ENCODE results near the gene TECPR1.

Gene TECPR1

GRCh38 chr7:98193474-98194180, 58.4 kb downstream of the TECPR1 start:
- Histone ChIP-seq H3K36me3 (peaks cover 49 to 84% (median 66%) of the 10 kb centered on the region in 3 donors), H3K4me3 (no peak overlapping the region), H3K27ac (no peak overlapping the region), H3K4me1 (no peaks in the 10 kb centered on the region), H3K9me3 (peaks cover 0 to 5% (median 4%) of the 10 kb centered on the region in 3 donors), H3K27me3 (no peaks in the 10 kb centered on the region)
- DNase-seq = no peak
- no peak for TF ChIP-seq CTCF (IDR thresholded peaks at IDR 0.05)
- intact Hi-C loops (cut with DNase I; ENCODE audit: low total_unique reads) = no loop called here

DNA sequence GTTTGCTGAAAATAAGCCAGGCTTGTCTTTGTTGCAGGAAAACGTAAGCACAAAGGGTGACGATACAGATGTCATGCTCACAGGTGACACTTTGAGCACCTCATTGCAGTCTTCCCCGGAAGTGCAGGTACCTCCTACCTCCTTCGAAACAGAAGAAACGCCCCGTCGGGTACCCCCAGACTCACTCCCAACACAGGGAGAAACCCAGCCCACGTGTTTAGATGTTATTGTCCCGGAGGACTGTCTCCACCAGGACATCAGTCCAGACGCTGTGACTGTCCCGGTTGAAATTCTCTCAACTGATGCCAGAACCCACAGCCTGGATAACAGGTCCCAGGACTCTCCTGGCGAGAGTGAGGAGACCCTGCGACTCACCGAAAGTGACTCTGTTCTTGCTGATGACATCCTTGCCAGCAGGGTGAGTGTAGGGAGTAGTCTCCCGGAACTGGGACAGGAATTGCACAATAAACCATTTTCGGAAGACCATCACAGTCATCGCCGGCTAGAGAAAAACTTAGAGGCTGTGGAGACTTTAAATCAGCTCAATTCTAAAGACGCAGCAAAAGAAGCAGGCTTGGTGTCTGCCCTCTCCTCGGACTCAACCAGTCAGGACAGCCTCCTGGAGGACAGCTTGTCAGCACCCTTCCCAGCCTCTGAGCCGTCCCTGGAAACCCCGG, 59.1 kb downstream of the TECPR1 start:
- TF ChIP-seq CTCF (IDR thresholded peaks at IDR 0.05) = no peak
- Histone ChIP-seq H3K9me3 (no peaks in the 10 kb centered on the region), H3K36me3 (peaks cover 49 to 84% (median 61%) of the 10 kb centered on the region in 3 donors), H3K27ac (no peak overlapping the region), H3K4me3 (no peak overlapping the region), H3K27me3 (no peaks in the 10 kb centered on the region), H3K4me1 (no peaks in the 10 kb centered on the region)
- no peak for DNase-seq
- intact Hi-C loops (cut with DNase I; ENCODE audit: low total_unique reads) = no loop called here

DNA sequence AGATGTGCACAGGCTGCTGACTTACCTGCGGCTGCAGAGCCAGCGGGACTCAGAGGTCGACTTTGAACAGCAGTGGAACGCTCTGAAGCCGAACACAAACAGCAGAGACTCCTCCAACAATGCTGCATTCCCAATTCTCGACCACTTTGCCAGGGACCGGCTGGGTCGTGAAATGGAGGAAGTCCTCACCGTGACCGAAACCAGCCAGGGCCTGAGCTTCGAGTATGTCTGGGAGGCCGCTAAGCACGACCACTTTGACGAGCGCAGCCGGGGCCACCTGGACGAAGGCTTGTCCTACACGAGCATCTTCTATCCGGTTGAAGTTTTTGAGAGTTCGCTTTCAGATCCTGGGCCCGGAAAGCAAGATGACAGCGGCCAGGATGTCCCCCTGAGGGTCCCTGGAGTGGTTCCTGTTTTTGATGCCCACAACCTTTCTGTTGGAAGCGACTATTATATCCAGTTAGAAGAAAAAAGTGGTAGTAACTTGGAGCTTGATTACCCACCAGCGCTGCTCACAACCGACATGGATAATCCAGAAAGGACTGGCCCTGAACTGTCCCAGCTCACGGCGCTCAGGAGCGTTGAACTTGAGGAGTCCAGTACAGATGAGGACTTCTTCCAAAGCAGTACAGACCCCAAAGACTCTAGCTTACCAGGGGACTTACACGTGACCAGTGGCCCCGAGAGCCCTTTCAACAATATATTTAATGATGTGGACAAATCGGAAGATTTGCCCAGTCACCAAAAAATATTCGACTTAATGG, 60.2 kb downstream of the TECPR1 start:
- H3K4me3 ChIP-seq = no peak overlapping the region
- H3K27ac ChIP-seq = no peak overlapping the region
- DNase-seq = no peak
- no peaks in the 10 kb centered on the region for H3K9me3 ChIP-seq
- peaks cover 0 to 7% (median 0%) of the 10 kb centered on the region in 4 donors for H3K4me1 ChIP-seq
- H3K27me3 ChIP-seq = no peaks in the 10 kb centered on the region
- peaks cover 49 to 78% (median 55%) of the 10 kb centered on the region in 3 donors for H3K36me3 ChIP-seq
- no peak for TF ChIP-seq CTCF (IDR thresholded peaks at IDR 0.05)
- intact Hi-C loops (cut with DNase I; ENCODE audit: low total_unique reads) = no loop called here

DNA sequence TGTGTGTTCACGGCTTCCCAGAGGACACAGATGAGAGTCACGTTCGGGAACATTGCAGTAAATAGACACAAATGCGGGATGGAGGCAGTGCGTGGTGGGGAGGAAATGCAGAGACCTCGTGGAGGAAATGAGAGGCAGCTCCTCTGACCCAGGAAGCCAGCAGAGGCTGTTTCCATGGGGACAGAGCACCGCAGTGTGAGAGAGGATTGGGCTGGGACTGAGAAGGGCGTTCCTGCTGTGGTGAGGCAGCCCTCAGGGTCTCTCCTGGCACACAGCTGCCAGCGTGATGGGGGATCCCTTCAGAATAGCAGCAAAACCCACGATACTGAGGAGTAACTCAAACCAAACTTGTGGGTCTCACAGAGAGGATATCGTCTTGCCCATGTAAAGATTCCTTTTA, 62.5 kb downstream of the TECPR1 start:
- no peak for DNase-seq
- TF ChIP-seq CTCF (IDR thresholded peaks at IDR 0.05) = no peak
- Histone ChIP-seq H3K9me3 (no peaks in the 10 kb centered on the region), H3K4me1 (peaks cover 0 to 19% (median 4%) of the 10 kb centered on the region in 4 donors), H3K36me3 (peaks cover 35 to 55% (median 44%) of the 10 kb centered on the region in 3 donors), H3K27ac (no peak overlapping the region), H3K27me3 (no peaks in the 10 kb centered on the region), H3K4me3 (no peak overlapping the region)
- intact Hi-C loops (cut with DNase I; ENCODE audit: low total_unique reads) = no loop called here

DNA sequence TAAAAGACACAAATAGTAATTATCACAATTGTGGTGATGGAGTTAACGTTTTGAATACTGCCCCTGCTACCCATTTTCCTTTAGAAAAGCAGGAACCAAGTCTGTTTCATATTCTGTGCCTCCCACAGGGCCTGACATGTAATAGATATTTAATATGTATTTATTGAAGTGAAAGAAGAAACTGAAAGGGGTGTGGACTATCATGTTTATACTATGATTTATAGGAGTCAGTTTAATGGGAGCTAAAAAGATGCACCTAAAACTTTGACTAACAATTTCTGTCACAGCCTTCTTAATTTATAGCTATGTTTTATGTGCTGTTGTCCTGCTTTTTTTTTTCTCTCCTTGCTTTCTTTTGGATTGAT, 64.9 kb downstream of the TECPR1 start:
- Histone ChIP-seq H3K9me3 (no peaks in the 10 kb centered on the region), H3K36me3 (peaks cover 11 to 31% (median 19%) of the 10 kb centered on the region in 3 donors), H3K27me3 (no peaks in the 10 kb centered on the region), H3K27ac (peak overlapping the region; percentile 70 to 86), H3K4me1 (peaks cover 0 to 19% (median 4%) of the 10 kb centered on the region in 4 donors), H3K4me3 (no peak overlapping the region)
- no peak for DNase-seq
- TF ChIP-seq CTCF (IDR thresholded peaks at IDR 0.05) = no peak
- intact Hi-C loops (cut with DNase I; ENCODE audit: low total_unique reads) = no loop called here

All from tibial artery (tissue), 4 donors.